Erythroblast (primary cell): Measurements from ENCODE around the gene ZNF217.
A peak's percentile ranks its signal among the peaks of the same experiment; 100 is the strongest.
"Not testable (repeated sequence)": the region's sequence is repeated elsewhere in the genome, so short reads cannot be mapped to it uniquely, and the experiment has no call there.

ENCODE experiments used
- DNase-seq, 2 experiments: peaks; one replicate each; lab custom pipeline; 2025; lab: John Stamatoyannopoulos, UW
- GATA1 ChIP-seq: IDR thresholded peaks from 2 replicates; pipeline ENCODE4 v1.6.1; 2011; ENCODE audit warnings: low read depth, mild to moderate bottlenecking, control low read depth, low read length, moderate library complexity
- POLR2A ChIP-seq: IDR thresholded peaks from 2 replicates; pipeline ENCODE4 v1.6.1; 2011; ENCODE audit warnings: mild to moderate bottlenecking, low read length

ZNF217 gene

GRCh38 chr20:53626584-53626983, 32.9 kb upstream of the ZNF217 start:
- DNase-seq = no peak
- TF ChIP-seq POLR2A (no peak), GATA1 (no peak)

- DNase-seq = no peak
- no peak for TF ChIP-seq GATA1
- no peak for TF ChIP-seq POLR2A
These were observed 31.9 kb upstream of the ZNF217 start for GRCh38 chr20:53625311-53626129.

GRCh38 chr20:53624927-53625250, 31.2 kb upstream of the ZNF217 start:
- DNase-seq = not testable (repeated sequence)

GRCh38 chr20:53623454-53624211, 30.0 kb upstream of the ZNF217 start:
- TF ChIP-seq GATA1 = no peak
- peak; percentile 75 for TF ChIP-seq POLR2A
- peak; percentile 86 to 88 for DNase-seq

- TF ChIP-seq POLR2A = no peak
- no peak for TF ChIP-seq GATA1
- no peak for DNase-seq
These were observed 29.5 kb upstream of the ZNF217 start for GRCh38 chr20:53623134-53623453.

- no peak for TF ChIP-seq POLR2A
- no peak for TF ChIP-seq GATA1
- peak in 1 of 2 experiments; percentile 45 for DNase-seq
These were observed 28.9 kb upstream of the ZNF217 start for GRCh38 chr20:53622247-53623133.

GRCh38 chr20:53621482-53622246, 28.0 kb upstream of the ZNF217 start:
- TF ChIP-seq POLR2A (peak; percentile 22), GATA1 (no peak)
- peak; percentile 86 to 89 for DNase-seq

- not testable (repeated sequence) for DNase-seq
These were observed 24.9 kb upstream of the ZNF217 start for GRCh38 chr20:53618490-53619000.

GRCh38 chr20:53617791-53618489, 24.3 kb upstream of the ZNF217 start:
- DNase-seq = no peak
- no peak for TF ChIP-seq POLR2A
- no peak for TF ChIP-seq GATA1

- DNase-seq = not testable (repeated sequence)
These were observed 22.9 kb upstream of the ZNF217 start for GRCh38 chr20:53616489-53616888.

- no peak for TF ChIP-seq POLR2A
- TF ChIP-seq GATA1 = no peak
- DNase-seq = no peak
These were observed 20.1 kb upstream of the ZNF217 start for GRCh38 chr20:53613748-53614147.

GRCh38 chr20:53612289-53612688, 18.6 kb upstream of the ZNF217 start:
- not testable (repeated sequence) for DNase-seq

- DNase-seq = peak; percentile 93 to 96
These were observed 17.8 kb upstream of the ZNF217 start for GRCh38 chr20:53611449-53611894.

More at GRCh38 chr20:53611449-53611894, 17.8 kb upstream of the ZNF217 start:
- TF ChIP-seq GATA1 = peak; percentile 17
- no peak for TF ChIP-seq POLR2A
